ENCODE results near the gene AOX1. TPM values are rescaled to one million over a fixed set of nuclear protein-coding genes. Genes with fewer than 3 reads are reported as not detected.

The AOX1 gene
- total RNA-seq, 3 donors from 2014 or later: 1.9 to 33.9 (median 17.8) TPM

DNA sequence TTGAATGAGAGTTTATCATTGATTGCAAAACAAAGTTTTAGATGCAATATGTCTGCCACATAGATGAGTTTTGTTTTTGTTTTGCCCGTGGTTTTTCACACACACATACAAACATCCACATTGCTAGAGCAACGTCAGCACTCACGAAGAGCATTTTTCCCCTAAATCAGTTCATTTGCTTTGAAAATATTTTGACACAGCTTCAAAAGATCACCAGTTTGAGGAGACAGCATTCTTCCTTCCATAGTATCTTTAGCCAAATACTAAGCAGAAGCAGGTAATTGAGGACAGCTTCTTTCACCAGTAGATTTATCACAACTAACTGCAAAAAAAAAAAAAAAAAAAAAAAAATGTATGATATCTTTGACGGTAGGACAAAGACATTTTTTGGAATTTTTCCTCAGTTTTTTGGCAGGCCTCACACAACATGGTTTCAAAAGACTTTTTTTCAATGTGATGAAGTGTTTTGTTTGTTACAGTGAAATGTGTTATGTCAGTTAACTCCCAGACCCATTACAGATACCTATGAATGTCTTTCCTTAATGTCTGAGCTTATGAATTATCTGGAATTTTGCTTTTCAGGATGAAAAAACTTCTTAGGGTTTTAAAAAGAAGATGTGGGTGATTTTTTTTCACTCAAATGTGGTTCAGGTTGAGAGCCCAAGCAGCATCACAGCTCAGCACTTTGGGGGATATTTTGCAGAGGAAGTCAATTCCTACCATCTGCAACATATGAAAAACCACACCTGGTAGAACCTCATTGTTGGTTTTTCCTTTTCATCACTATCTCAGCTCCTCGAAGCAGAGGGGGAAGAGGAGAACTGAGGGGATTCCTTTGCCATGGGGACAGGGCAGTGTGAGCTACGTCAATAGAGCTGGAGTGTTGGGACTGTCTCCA lies 31.6 kb downstream of the AOX1 start:
- H3K36me3 ChIP-seq (ENCODE audit: low read depth): no peaks in the 10 kb centered on the region
- no peaks in the 10 kb centered on the region for H3K4me1 ChIP-seq (ENCODE audit: low read depth)
- TF ChIP-seq, protein P1, sequence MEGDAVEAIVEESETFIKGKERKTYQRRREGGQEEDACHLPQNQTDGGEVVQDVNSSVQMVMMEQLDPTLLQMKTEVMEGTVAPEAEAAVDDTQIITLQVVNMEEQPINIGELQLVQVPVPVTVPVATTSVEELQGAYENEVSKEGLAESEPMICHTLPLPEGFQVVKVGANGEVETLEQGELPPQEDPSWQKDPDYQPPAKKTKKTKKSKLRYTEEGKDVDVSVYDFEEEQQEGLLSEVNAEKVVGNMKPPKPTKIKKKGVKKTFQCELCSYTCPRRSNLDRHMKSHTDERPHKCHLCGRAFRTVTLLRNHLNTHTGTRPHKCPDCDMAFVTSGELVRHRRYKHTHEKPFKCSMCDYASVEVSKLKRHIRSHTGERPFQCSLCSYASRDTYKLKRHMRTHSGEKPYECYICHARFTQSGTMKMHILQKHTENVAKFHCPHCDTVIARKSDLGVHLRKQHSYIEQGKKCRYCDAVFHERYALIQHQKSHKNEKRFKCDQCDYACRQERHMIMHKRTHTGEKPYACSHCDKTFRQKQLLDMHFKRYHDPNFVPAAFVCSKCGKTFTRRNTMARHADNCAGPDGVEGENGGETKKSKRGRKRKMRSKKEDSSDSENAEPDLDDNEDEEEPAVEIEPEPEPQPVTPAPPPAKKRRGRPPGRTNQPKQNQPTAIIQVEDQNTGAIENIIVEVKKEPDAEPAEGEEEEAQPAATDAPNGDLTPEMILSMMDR (IDR thresholded peaks at IDR 0.05): no peak
- no peak for DNase-seq
- H3K9me3 ChIP-seq: no peaks in the 10 kb centered on the region
- H3K4me3 ChIP-seq: no peak overlapping the region
- intact Hi-C loops (cut with DNase I, micrococcal nuclease): no loop called here
- ATAC-seq: no peak

DNA sequence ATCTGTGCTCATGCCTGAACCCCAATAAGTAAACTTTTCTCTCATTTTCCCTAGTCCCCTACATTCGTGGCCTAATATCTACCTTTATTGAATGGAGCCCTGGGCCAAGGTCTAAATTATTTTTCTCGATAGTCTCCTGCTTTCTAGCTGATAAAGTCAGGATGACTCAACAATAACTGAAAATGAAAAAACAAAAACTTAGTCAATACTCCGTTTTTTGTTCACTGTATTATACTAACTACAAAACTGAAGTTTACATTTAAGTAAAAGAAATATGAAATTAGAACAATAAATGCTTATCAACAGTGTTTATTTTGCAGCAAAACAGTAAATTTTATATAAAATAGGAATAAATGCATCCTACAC lies 32.2 kb downstream of the AOX1 start:
- no peak for DNase-seq
- no peak overlapping the region for H3K4me3 ChIP-seq
- TF ChIP-seq, protein P1 (IDR thresholded peaks at IDR 0.05): no peak
- no peaks in the 10 kb centered on the region for H3K4me1 ChIP-seq (ENCODE audit: low read depth)
- H3K9me3 ChIP-seq: no peaks in the 10 kb centered on the region
- no peaks in the 10 kb centered on the region for H3K36me3 ChIP-seq (ENCODE audit: low read depth)
- intact Hi-C loops (cut with DNase I, micrococcal nuclease): no loop called here
- ATAC-seq: no peak

DNA sequence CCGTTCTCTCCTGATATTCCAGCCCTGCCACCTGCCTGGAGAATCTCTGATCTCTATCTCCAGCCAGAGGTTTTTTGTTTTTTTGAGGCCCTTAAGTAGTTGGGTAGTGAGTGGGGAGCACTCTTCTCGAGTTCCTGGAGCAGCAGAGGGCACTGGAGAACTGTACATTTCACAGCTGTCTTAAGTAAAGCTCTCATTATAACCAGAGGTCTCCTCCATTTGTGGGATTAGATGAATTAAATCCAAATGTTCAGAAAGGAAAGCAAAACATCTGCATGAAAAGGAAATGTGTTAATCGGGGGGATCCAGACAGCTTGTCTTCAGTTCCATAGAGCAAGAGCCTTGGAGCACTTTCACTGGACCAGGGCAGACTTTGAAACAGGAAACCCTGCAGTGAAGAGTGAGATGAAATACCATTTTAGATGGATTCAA lies 32.8 kb downstream of the AOX1 start:
- no peaks in the 10 kb centered on the region for H3K9me3 ChIP-seq
- DNase-seq (peak in 1 of 3 donors; percentile 23), ATAC-seq (no peak)
- H3K36me3 ChIP-seq (ENCODE audit: low read depth): no peaks in the 10 kb centered on the region
- TF ChIP-seq, protein P1 (IDR thresholded peaks at IDR 0.05): no peak
- H3K4me1 ChIP-seq (ENCODE audit: low read depth): no peaks in the 10 kb centered on the region
- H3K4me3 ChIP-seq: no peak overlapping the region
- intact Hi-C loops (cut with DNase I, micrococcal nuclease): no loop called here

DNA sequence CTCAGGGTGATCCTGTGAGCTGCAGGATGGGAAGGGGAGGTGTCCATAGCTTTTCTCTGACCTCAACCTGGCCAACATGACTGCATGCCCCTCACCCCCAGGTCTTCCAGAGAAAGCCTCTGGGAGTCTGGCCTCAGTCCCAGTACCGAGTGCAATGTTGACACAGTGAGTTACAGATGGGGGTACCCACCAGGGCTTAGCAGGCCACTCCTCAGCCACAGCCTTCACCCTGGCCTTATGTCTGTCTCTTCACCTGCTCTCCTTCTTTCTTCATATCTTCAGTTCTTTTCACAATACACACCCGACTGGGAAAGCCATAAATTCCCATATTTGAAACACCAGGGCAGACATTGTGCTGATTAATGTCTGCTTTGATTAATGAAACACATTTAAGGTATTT lies 33.5 kb downstream of the AOX1 start:
- H3K4me3 ChIP-seq: no peak overlapping the region
- no peaks in the 10 kb centered on the region for H3K9me3 ChIP-seq
- DNase-seq: no peak
- no peak for ATAC-seq
- H3K36me3 ChIP-seq (ENCODE audit: low read depth): no peaks in the 10 kb centered on the region
- intact Hi-C loops (cut with DNase I, micrococcal nuclease): no loop called here
- H3K4me1 ChIP-seq (ENCODE audit: low read depth): no peaks in the 10 kb centered on the region
- TF ChIP-seq, protein P1 (IDR thresholded peaks at IDR 0.05): no peak

DNA sequence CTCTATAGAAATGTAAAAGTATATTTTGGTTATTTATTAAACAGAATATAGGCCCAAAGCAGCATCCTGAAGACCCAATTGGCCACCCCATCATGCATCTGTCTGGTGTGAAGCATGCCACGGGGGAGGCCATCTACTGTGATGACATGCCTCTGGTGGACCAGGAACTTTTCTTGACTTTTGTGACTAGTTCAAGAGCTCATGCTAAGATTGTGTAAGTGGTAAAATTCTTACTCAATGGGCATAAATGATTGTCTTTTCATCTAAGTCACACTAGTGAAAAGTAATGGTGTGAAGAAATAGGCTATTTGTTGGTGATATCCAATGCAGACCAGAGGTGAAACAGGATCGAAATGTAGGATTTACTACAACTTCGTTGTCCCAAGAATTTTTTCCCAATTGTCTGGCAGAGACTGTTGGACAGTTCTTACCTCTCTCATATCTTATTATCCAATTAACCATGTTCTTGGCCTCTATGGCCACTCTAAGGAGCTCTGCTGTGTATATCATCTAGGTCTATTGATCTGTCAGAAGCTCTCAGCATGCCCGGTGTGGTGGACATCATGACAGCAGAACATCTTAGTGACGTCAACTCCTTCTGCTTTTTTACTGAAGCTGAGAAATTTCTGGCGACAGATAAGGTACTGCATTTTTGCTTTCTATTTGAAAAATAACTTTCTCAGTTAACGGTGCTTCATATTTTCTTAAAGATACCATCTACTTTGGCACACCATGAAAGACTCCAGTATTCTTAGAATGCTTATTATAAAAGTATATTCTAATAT lies 35.0 kb downstream of the AOX1 start:
- ATAC-seq (no peak), DNase-seq (no peak)
- Histone ChIP-seq H3K4me3 (no peak overlapping the region), H3K36me3 (ENCODE audit: low read depth) (no peaks in the 10 kb centered on the region), H3K4me1 (ENCODE audit: low read depth) (no peaks in the 10 kb centered on the region), H3K9me3 (no peaks in the 10 kb centered on the region)
- TF ChIP-seq, protein P1 (IDR thresholded peaks at IDR 0.05): no peak
- intact Hi-C loops (cut with DNase I, micrococcal nuclease): no loop called here

Data from mucosa of descending colon (tissue), 3 donors.